Fibroblast of lung (primary cell): Measurements from ENCODE around the gene INSIG2.

Experiments
- CTCF ChIP-seq, 2 donors: IDR thresholded peaks in 1 of 2; conservative IDR thresholded peaks in 1 of 2; 1 replicate in 1 of 2; 2 replicates in 1 of 2; pipeline ENCODE4 v1.5.1; 2011 to 2012; ENCODE audit warnings: low read length in 2 of 2, control low read depth in 1 of 2, inconsistent platforms in 1 of 2, low read depth in 1 of 2, mild to moderate bottlenecking in 1 of 2
- EZH2 ChIP-seq: IDR thresholded peaks from 2 replicates; pipeline ENCODE4 v1.5.1; 2012; ENCODE audit warnings: low read length, control low read depth, mild to moderate bottlenecking; ENCODE audit errors: missing control alignments

GRCh38 chr2:118130385-118130784, 42.1 kb downstream of the INSIG2 start:
- TF ChIP-seq CTCF (conservative IDR thresholded peaks at IDR 0.05 in 1 of 2, IDR thresholded peaks at IDR 0.05 in 1 of 2; ENCODE audit: low read depth in 1 of 2, low read length in 2 of 2) (no peak), EZH2 (no peak)
